Measurements from ENCODE around the gene STXBP5L.
"Not testable (repeated sequence)": the region's sequence is repeated elsewhere in the genome, so short reads cannot be mapped to it uniquely, and the experiment has no call there.

- TF ChIP-seq, protein P1, sequence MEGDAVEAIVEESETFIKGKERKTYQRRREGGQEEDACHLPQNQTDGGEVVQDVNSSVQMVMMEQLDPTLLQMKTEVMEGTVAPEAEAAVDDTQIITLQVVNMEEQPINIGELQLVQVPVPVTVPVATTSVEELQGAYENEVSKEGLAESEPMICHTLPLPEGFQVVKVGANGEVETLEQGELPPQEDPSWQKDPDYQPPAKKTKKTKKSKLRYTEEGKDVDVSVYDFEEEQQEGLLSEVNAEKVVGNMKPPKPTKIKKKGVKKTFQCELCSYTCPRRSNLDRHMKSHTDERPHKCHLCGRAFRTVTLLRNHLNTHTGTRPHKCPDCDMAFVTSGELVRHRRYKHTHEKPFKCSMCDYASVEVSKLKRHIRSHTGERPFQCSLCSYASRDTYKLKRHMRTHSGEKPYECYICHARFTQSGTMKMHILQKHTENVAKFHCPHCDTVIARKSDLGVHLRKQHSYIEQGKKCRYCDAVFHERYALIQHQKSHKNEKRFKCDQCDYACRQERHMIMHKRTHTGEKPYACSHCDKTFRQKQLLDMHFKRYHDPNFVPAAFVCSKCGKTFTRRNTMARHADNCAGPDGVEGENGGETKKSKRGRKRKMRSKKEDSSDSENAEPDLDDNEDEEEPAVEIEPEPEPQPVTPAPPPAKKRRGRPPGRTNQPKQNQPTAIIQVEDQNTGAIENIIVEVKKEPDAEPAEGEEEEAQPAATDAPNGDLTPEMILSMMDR (IDR thresholded peaks at IDR 0.05): not testable (repeated sequence)
- TF ChIP-seq POLR2A (IDR thresholded peaks at IDR 0.05): not testable (repeated sequence)
Observed at GRCh38 chr3:121190626-121191025, 282.6 kb downstream of the STXBP5L start.
